ENCODE measurements around the gene HSPBP1. TPM values are rescaled to one million over a fixed set of nuclear protein-coding genes. Genes with fewer than 3 reads are reported as not detected.

The HSPBP1 gene
- total RNA-seq, 1 experiment from 2014 or later = 63.0 TPM

GRCh38 chr19:55321466-55322137 lies 41.7 kb upstream of the HSPBP1 start (continued):
- TF ChIP-seq ZBTB33 (IDR thresholded peaks at IDR 0.05; ENCODE audit: extremely low read depth, insufficient replicate concordance, low read length) (no peak), ZNF274 (IDR thresholded peaks at IDR 0.05; ENCODE audit: low read depth, low read length) (no peak), POLR2A (IDR thresholded peaks at IDR 0.05; ENCODE audit: borderline replicate concordance, extremely low read depth, insufficient read depth, insufficient read length) (no peak)

- Histone ChIP-seq H3K79me2 (ENCODE audit: insufficient read depth, low read length) (no peaks in the 10 kb centered on the region), H3K36me3 (ENCODE audit: control insufficient read depth in 1 of 2, insufficient read depth in 2 of 2, low read length in 2 of 2) (no peaks in the 10 kb centered on the region), H3K9ac (ENCODE audit: low read length) (no peak overlapping the region), H3K27me3 (ENCODE audit: insufficient read depth, low read length) (no peaks in the 10 kb centered on the region), H2AFZ (ENCODE audit: low read depth, low read length, poor library complexity, severe bottlenecking) (no peak overlapping the region), H3K27ac (ENCODE audit: low read depth, low read length) (no peak overlapping the region), H3K4me2 (ENCODE audit: low read length) (no peak overlapping the region), H4K20me1 (ENCODE audit: insufficient read depth) (no peaks in the 10 kb centered on the region), H3K4me1 (ENCODE audit: control insufficient read depth in 1 of 2, insufficient read depth in 2 of 2, low read length in 2 of 2) (no peaks in the 10 kb centered on the region), H3K4me3 (replicated peaks in 1 of 2; ENCODE audit: low read depth in 1 of 2, low read length in 2 of 2) (no peak overlapping the region), H3K9me3 (ENCODE audit: control insufficient read depth in 1 of 2, insufficient read depth in 1 of 2, low read depth in 1 of 2, low read length in 2 of 2) (no peaks in the 10 kb centered on the region), H3K9me2 (ENCODE audit: insufficient read depth) (no peaks in the 10 kb centered on the region)
- DNase-seq (ENCODE audit: low read depth, low spot score) (no peak), ATAC-seq (no peak; the same call in 1 of the 2 replicates)
- no TSS peak for BruUV-seq (replicated peaks)
- intact Hi-C loops (cut with micrococcal nuclease) = no loop called here
- POLR2A ChIA-PET = no interaction called here
- CTCF ChIA-PET = interaction anchor here (2.6 kb wide), 1 partner anchor 19 kb away, joined by 12 read pairs; no protein-coding TSS in a partner anchor
- RAD21 ChIA-PET (ENCODE audit: low non-redundant PET in 1 of 2, low total read pairs in 2 of 2, uncharacterized antibody in 2 of 2, unreplicated experiment in 2 of 2) = no interaction called here
- TF ChIP-seq ZNF274 (IDR thresholded peaks at IDR 0.05; ENCODE audit: low read depth, low read length) (no peak), POLR2AphosphoS5 (IDR thresholded peaks at IDR 0.05; ENCODE audit: low read depth, low read length) (no peak), FOSL1 (IDR thresholded peaks at IDR 0.05; ENCODE audit: low read depth) (no peak), ZBTB33 (IDR thresholded peaks at IDR 0.05; ENCODE audit: extremely low read depth, insufficient replicate concordance, low read length) (no peak), POLR2A (IDR thresholded peaks at IDR 0.05; ENCODE audit: borderline replicate concordance, extremely low read depth, insufficient read depth, insufficient read length) (no peak), CTCF (IDR thresholded peaks at IDR 0.05 in 2 of 3, conservative IDR thresholded peaks at IDR 0.05 in 1 of 3; ENCODE audit: borderline replicate concordance in 1 of 3, insufficient read depth in 1 of 3, low read depth in 2 of 3, low read length in 2 of 3) (no peak), JUND (IDR thresholded peaks at IDR 0.05) (no peak), YY1 (IDR thresholded peaks at IDR 0.05; ENCODE audit: extremely low read depth, insufficient replicate concordance, low read depth, low read length) (no peak), EGR1 (IDR thresholded peaks at IDR 0.05; ENCODE audit: low read depth) (no peak), ELF1 (IDR thresholded peaks at IDR 0.05; ENCODE audit: borderline replicate concordance, low read depth) (no peak), MAX (IDR thresholded peaks at IDR 0.05) (no peak), CEBPB (IDR thresholded peaks at IDR 0.05; ENCODE audit: low read depth) (no peak)
These were observed 41.0 kb upstream of the HSPBP1 start for GRCh38 chr19:55320844-55321419.
